Activated CD8-positive, alpha-beta memory T cell treated with anti-CD3 and anti-CD28 coated beads, Interleukin-2, amount 50 U/mL, for 24 hours (primary cell): ENCODE data around the gene UQCR11.

ENCODE experiments used
- DNase-seq: peaks from one replicate; pipeline ENCODE4 v3.0.0-alpha.2; 2020; ENCODE audit errors: extremely low read depth

Gene UQCR11

GRCh38 chr19:1567848-1568227, 37.4 kb downstream of the UQCR11 start:
- DNase-seq = no peak

DNA sequence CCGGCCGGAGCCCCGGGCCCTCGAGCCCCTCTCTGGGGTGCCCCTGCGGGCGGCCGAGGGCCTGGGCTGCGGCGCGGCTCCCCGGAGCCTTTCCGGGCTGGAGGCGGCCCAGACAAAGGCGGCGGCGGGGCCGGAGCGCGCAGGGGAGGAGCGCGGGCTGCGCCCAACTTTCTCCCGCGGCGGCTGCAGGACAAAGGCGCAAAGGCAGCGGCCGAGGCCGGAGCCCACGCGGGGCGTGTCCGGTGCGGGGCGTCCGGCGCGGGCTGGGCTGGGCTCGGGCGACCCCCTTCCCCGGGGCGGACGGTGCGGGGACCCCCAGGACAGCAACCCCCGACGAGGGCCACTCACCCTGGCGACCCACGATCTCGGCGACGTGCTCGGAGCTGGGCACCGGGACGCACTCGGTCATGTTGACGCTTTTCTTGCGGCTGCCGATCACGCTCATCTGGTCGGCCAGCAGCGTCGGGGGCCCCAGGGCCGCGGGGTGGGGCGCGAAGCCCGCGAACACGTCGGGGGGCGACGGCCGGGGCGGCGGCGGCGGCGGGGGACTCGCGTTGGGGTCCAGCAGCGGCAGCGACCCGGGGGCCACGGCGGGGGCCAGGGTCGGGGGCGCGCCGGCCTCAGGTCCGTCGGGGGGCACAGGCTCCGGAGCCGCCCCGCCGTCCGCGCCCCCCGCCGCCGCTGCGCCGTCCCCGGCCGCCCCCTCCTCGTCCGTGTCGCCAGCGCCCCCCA, 38.0 kb downstream of the UQCR11 start:
- DNase-seq = no peak

DNA sequence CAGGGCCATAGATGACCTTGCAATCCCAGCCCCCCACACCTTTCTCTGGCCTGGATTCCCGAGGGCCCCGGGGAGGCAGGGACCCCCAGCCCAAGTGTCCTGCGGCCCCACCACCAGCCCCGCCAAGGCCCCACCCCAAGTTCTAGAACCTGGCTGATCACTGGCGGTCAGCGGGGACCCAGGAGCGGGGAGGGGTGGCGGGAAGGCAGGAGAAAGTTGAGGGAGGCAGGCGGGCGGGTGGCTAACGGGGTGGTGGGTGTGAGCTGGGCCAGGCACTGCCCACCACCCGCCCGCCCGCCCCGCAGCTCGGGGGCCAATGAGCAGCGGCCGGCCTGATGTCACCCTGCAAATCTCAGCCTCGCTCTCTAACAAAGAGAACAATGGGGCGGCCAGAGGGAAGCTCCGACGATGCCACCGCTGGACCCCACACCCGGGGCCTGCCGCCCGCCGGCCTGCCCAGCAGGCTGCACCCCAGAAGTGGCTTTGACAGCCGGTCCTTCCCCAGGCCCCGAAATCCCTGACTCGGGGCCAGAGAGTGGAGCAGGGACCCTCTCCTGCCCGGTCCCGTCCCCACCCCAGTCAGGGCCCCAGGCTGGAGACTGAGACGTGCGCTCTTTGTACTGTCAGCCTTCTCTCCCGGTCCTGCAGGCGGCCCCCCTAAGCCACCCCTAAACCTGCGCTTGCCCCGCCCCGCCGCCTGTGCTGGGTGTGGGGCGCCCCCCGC, 38.7 kb downstream of the UQCR11 start:
- no peak for DNase-seq

GRCh38 chr19:1563251-1563650, 42.0 kb downstream of the UQCR11 start:
- DNase-seq = no peak

DNA sequence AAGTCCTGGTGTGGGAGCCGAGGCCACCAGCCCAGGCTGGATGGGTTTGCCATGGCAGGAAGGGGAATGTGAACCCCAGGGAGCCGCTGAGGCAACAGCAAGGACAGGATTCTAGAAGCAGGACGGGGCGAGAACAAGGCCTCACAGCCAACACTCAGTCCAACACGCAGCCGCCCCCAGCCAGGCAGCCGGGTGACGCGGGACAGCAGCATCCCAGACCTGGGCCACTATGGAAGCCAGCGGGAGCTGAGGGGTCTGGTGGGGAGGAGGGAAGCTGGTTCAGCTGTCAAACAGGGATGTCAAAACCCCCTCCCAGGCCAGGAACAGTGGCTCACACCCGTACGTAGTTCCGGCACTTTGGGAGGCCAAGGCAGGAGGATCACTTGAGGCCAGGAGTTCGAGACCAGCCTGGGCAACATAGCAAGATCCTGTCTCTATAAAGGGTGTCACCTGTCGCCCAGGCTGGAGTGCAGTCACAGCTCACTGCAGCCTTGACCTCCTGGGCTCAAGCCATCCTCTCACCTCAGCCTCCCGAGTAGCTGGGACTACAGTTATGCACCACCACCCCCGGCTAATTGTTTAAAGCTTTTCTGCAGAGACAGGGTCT, 43.9 kb downstream of the UQCR11 start:
- DNase-seq = no peak

- DNase-seq = no peak
Observed at GRCh38 chr19:1560286-1560882, 44.9 kb downstream of the UQCR11 start.

DNA sequence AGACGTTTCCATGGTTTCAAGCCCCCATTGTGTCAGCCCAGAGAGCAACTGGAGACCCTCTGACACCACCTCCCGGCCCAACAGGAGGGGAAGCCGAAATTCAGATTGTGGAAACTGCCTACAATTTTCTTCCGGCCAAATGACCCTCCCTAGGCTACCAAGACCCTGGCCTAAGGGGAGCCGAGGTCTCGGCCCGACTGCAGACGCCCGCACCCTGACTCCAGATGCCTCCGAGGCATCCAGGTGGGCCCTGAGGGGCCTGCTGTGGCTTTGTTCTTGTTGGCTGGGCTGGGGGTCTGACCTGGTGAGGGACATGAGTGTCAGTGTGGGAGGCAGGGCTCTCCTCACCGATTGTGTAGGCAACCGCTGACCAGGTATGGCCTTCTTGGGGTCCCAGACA, 46.7 kb downstream of the UQCR11 start:
- no peak for DNase-seq

- no peak for DNase-seq
Observed at GRCh38 chr19:1556390-1557070, 48.7 kb downstream of the UQCR11 start.

GRCh38 chr19:1555487-1556389, 49.5 kb downstream of the UQCR11 start:
- no peak for DNase-seq

DNA sequence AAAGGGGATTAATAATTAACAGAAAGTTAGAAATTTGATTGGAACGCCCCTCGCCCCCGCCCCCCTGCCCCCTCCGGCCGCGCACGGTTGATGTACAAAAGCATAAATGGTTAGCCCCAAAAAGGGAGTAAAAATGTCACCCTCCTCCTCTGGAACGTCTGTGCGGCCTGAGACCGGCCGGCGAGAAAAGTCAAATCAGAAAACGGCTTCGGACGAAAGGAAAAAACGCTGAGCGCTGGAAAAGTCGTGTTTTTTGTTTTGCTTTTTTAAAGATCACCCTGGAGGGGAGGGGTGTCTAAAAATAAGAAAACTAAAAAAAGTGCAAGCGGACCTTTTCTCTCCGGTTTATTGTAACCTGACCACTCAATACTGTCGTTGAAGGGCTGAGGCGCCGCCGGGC, 50.3 kb downstream of the UQCR11 start:
- no peak for DNase-seq

DNA sequence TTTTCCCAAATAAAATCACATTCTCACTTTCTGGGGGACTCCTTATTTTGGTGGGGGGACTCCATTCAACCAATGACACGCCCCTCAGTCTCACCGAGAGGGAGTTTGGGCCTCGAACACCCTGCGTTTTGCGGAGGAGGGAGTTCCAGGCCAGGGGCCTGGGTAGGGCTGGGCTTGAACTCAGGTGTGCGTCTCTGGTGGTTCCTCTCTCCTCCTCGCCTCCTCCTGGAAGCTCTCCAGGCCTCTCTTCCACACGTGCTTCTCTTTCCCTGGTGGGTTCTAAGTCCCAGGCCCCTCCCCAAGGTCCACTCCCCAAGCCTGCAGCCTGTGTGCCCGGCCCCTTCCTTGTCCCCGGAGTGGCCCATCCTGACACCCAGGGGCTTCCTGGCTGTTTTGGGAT, 51.8 kb downstream of the UQCR11 start:
- no peak for DNase-seq

- DNase-seq = no peak
Observed at GRCh38 chr19:1551068-1552040, 53.9 kb downstream of the UQCR11 start.

DNA sequence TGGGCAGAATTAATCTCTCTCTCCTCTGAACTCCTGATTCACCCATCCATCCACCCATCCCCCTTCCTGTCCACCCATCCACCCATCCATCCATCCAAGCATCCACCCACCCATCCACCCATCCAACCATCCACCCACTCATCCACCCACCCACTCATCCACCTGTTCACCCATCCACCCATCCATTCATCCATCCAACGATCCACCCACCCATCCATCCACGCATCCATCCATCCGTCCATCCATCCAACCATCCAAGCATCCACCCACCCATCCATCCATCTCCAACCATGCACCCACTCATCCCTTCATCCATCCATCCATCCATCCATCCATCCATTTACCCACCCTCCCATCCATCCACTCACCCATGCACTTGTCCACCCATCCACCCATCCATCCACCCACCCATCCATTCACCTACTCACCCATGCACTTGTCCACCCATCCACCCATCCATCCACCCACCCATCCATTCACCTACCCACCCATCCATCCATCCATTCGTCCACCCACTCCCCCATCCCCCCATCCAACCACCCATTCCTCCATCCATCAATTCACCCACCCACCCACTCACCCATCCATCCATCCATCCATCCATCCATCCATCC, 55.8 kb downstream of the UQCR11 start:
- no peak for DNase-seq
